CD4-positive, alpha-beta T cell treated with Interleukin-21 for 1 hour (primary cell): ENCODE measurements around the gene CERT1.
"Not testable (repeated sequence)": the region's sequence is repeated elsewhere in the genome, so short reads cannot be mapped to it uniquely, and the experiment has no call there.

Experiments
- DNase-seq: peaks from one replicate; pipeline ENCODE4 v3.0.0-alpha.2; 2020

CERT1 gene

GRCh38 chr5:75338408-75338807, 173.0 kb downstream of the CERT1 start:
- DNase-seq: no peak

GRCh38 chr5:75337366-75338021, 173.9 kb downstream of the CERT1 start:
- peak; percentile 28 for DNase-seq

GRCh38 chr5:75336615-75337336, 174.7 kb downstream of the CERT1 start, which contains the start of gene HMGCR:
TSS of gene HMGCR (plus strand) at chr5:75337220. CDS start at chr5:75342606, 5,386 bp downstream.
- peak; percentile 98 for DNase-seq

- DNase-seq: peak; percentile 36
Measured at GRCh38 chr5:75335952-75336614, 175.3 kb downstream of the CERT1 start.

- no peak for DNase-seq
Measured at GRCh38 chr5:75335486-75335885, 175.9 kb downstream of the CERT1 start.

GRCh38 chr5:75334413-75334812, 177.0 kb downstream of the CERT1 start:
- not testable (repeated sequence) for DNase-seq

GRCh38 chr5:75333759-75334158, 177.7 kb downstream of the CERT1 start:
- DNase-seq: not testable (repeated sequence)

GRCh38 chr5:75331095-75332090, 180.0 kb downstream of the CERT1 start:
- DNase-seq: no peak

GRCh38 chr5:75330404-75330803, 181.0 kb downstream of the CERT1 start:
- no peak for DNase-seq
